Nucleus accumbens (tissue), 56 donors: ENCODE results near the gene DACT3.

Experiments
- DNase-seq, 56 donors: peaks; one replicate each; lab custom pipeline; 2025; lab: John Stamatoyannopoulos, UW

The DACT3 gene

GRCh38 chr19:46614114-46614722, 46.8 kb downstream of the DACT3 start:
- peak in 53 of 56 donors; percentile 14 to 92 (median 70) for DNase-seq

GRCh38 chr19:46613525-46613924, 47.5 kb downstream of the DACT3 start:
- DNase-seq, result no peak

GRCh38 chr19:46611776-46612175, 49.2 kb downstream of the DACT3 start:
- DNase-seq, result no peak

- no peak for DNase-seq
Observed at GRCh38 chr19:46610851-46611770, 49.9 kb downstream of the DACT3 start.

GRCh38 chr19:46610413-46610775, 50.6 kb downstream of the DACT3 start:
- DNase-seq, result no peak

GRCh38 chr19:46609511-46610412, 51.2 kb downstream of the DACT3 start:
- DNase-seq, result no peak

GRCh38 chr19:46608581-46609345, 52.2 kb downstream of the DACT3 start:
- DNase-seq, result no peak

GRCh38 chr19:46608178-46608577, 52.8 kb downstream of the DACT3 start:
- DNase-seq, result no peak

GRCh38 chr19:46607448-46607841, 53.5 kb downstream of the DACT3 start:
- DNase-seq, result peak in 24 of 56 donors; percentile 11 to 64 (median 36)

GRCh38 chr19:46606681-46607447, 54.1 kb downstream of the DACT3 start:
- DNase-seq, result no peak

GRCh38 chr19:46606019-46606418, 55.0 kb downstream of the DACT3 start:
- peak in 5 of 56 donors; percentile 8 to 35 (median 24) for DNase-seq

- no peak for DNase-seq
Observed at GRCh38 chr19:46605356-46605821, 55.6 kb downstream of the DACT3 start.

- peak in 31 of 56 donors; percentile 11 to 70 (median 37) for DNase-seq
Observed at GRCh38 chr19:46604781-46605355, 56.1 kb downstream of the DACT3 start.

- DNase-seq, result peak in 10 of 56 donors; percentile 9 to 49 (median 24)
Observed at GRCh38 chr19:46603752-46604231, 57.2 kb downstream of the DACT3 start.

- DNase-seq, result peak in 1 of 56 donors; percentile 39
Observed at GRCh38 chr19:46603195-46603637, 57.8 kb downstream of the DACT3 start.

GRCh38 chr19:46602392-46603194, 58.4 kb downstream of the DACT3 start:
- peak in 36 of 56 donors; percentile 18 to 77 (median 45) for DNase-seq
